HG03378 (cell line): ENCODE measurements around the gene CYFIP1.

Source experiments
- ATAC-seq: cut with Tn5 transposase; IDR thresholded peaks from one replicate; pipeline ENCODE4 v1.9.1; 2021; ENCODE audit warnings: mild to moderate bottlenecking, moderate library complexity; ENCODE audit not compliant: unreplicated experiment

CYFIP1 gene

DNA sequence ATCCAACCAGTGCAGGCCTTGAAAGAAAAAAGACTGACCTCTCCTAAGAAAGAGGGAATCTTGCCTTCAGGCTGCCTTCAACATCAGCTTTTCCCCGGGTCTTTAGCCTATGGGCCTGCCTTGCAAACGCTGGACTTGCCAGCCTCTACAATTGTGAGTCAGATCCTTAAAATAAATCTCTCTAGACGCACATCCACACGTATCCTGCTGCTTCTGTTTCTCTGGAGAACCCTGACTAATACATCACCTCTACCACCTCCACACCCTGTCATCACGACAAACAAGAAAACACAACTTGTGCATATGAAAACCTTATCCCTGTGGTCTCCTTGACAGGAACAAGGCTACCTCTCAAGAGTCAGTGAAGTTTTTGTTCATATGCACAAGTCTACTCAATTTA lies 11.8 kb downstream of the CYFIP1 start:
- no peak for ATAC-seq

DNA sequence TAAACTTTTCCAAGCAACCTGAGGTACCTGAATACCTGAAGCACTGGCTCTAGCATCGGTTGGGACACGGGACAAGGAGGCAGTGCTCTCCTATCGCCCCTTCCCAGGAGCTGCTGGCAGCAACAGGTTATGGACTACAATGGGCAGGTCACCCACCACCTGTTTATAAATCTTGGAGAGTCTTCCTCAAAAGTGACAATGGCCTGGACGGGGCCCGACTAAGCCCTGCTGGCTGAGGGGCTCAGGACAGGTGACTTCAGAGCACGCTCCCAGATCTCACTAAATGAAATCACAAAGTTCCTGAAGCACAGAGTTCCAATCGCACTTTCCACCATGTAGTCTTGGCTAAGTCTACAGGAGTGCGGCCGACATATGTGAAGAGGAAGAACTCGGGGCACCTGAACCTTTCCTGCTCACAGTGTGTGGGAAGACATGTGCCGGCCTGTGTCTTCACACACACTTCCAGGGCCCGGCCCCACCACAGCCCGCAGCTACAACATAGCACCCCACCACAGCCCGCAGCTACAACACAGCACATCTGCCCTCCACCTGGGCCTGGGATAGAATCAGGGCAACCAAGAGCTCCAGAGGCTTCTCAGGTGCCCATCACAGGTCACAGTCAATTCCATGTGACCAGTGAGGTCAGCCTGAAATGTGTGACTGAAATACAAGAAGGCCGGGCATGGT lies 12.9 kb downstream of the CYFIP1 start:
- no peak for ATAC-seq

DNA sequence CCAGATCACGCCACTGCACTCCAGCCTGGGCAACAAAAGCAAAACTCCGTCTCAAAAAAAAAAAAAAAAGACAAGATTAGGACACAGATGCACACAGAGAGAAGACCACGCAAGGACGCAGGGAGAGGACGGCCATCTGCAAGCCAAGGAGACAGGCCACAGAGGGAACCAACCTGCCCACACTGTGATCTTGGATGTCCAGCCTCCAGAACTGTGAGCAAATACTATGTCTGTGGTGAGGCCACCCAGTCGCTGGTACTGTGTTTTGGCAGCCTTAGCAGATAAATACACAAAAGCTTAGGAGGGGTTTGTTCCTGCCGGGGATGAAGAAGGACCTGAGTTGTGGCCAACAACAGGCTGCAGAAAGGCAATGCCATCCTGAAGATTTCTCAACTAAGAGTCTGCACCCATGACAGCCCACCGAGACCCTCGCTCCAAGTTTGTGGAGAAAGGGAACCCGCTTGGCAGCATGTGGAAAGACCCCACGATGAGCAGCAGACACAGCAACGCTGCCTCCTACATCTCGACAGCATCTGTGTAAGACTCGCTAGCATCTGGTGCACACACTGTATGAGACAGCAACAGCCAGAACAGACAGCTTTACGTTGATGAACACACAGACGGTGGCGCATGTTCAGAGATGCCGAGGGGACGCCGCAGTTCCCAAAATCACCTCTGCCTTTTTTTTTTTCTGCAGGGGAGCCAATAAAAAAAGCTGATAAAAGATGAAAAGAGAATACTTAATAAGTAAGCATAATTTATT lies 13.7 kb downstream of the CYFIP1 start:
- no peak for ATAC-seq

DNA sequence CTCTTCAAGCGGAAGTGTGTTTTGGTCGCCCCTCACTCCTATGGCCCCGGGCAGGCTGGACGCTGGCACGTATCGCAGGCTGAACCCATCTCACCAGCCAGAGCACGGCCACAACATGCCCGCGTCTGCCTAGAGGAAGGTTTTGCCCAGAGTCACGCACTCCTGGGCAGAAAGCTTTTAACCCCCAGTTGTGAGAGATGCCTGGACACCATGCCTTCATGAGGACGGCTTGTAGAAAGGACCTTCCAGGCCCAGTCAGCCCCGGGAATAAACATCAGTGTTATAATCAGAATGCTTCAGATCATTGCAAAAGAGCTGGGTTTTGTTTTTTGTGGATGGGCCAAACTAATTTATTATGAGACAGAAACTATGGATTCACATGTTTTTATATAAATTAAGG lies 16.5 kb downstream of the CYFIP1 start:
- ATAC-seq = no peak

DNA sequence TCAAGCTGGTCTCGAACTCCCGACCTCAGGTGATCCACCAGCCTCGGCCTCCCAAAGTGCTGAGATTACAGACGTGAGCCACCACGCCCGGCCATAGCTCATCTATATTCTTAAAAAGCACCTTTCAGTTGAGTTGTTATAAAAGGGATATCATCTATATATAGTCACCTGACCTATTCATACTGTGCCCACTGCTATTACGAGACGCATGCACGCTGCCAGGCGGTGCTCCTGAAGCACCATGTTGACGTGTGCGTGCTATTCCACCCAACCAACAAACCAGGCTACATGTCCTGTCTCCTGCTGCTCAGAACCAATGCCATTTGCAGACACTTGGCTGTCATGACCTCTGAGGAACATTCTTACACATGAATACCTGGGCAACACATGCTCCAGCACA lies 17.6 kb downstream of the CYFIP1 start:
- ATAC-seq = no peak

DNA sequence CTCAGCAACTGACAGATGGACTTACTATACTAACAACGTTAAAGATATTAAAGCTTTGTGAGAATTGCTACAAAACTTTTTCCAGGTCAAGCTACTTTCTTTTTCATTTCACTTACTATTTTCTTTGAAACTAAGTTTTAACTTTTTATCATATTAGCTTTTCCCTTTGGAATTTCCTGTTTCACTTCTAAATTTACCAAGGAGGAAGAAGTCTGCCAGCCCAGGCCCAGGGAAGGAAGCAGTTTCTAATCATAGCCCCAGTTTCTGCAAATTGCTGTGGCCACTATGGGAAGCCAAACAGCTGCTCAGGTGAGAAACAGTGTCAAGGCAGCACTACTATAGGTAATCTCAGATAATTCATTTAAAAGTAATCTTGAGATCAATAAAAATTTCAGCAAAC lies 18.4 kb downstream of the CYFIP1 start:
- no peak for ATAC-seq

DNA sequence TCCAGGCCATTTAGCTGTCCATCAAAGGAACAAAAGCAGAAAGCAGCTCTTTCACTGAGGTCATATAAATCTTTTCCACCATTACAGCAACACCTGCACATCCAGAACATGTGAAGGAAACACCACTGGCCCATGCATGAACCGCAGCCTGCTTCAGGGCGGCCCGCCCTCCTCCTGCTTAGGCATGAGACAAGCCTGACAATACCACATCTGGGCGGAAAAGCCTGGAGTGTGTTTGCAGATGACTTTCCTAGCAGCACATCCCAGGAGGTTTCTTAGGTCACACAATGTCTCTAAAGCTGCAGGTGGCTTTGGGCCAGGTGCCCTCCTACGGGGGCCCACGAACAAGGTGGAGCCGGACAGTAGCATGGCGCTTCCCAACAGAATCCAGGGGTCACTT lies 19.6 kb downstream of the CYFIP1 start:
- ATAC-seq = no peak

DNA sequence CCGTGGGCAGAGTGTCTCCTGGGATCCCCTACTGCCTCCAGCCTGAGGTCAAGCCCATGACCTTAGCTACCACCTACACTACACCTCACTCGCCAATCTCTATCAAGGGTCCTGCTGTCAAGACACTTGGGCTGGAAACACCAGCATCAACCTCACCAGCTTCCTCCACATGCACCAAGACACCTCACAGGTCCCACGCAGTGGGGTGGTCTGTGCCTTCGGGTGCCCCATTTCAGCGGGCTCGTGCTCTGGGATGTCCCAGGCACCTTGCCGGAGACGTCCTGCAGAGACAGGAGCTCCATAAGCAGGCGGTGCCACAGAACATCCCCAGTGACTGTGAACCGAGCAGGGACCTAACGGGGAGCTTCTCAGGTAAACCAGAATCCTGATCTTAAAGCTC lies 20.0 kb downstream of the CYFIP1 start:
- ATAC-seq = no peak

DNA sequence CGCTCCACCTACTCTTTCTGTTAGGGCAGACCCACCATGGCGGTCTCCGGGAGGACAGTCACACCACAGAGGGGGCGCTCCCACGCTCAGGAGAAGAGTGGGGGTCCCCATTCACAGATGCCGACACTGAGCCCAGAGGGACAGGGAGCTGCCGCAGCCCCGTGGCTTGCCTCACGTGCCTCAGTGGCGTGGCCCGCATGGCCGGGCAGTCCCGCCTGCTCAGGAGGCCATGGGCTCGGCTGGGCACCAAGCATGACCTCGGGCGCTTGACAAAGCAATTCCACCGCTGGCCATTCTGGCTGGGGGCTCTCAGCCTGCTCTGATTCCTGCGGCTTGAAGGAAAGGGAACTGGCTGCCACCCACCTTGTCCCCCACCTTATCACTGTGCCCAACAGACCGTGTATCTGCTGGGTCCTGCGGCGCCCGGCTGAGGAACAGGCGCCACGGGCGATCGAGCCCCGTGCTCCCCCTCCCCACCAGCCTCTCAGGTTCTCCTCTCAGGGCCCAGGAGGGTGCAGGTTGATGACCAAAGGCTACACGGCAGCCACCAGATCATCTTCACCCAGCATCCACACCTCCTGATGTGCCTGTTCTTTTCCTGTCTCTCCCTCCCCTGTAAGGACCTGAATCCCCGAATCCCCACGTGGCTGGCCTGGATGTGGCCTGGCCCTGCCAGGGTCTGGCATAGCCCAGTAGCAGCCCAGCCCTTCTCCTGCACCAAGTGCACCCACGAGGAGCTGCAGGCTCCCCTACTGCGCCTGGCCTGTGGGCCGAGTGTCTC lies 20.7 kb downstream of the CYFIP1 start:
- no peak for ATAC-seq

DNA sequence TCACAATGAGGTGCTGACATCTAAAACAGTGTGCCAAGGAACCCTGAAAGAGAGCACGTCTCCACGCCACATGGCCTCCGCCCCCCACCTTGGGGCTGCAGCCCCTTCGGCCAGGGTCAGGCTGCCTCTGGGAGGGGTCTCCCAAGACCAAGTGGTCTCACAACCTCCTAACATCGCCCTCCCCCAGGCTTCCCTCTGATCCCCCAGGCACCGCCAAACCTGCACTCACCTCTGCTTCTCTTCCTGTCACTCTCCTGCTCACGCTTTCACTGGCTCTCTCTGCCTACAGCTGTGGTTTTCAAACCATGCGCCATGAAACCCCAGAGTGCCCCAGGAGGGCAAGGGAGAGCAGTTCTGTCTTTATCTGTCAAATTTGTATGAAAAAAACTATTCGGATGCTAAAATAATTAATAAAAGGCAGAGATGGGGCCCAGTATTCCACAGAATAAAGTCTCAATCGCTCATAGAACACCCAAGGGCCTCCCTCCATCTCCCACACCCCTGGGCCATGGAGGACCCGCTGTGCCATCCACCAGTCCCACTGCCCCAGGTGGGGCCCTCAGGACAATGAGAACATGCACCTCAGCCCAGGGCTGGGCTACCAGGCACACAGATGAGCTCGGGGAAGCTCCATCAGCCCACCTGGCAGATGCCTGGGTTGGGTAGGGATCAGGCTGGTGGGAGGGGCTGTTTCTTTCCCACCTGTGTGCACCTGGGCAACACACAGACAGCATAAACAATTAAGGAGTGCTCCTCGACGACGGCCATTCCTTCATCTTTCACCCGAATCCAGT lies 21.5 kb downstream of the CYFIP1 start:
- peak; percentile 48 for ATAC-seq

DNA sequence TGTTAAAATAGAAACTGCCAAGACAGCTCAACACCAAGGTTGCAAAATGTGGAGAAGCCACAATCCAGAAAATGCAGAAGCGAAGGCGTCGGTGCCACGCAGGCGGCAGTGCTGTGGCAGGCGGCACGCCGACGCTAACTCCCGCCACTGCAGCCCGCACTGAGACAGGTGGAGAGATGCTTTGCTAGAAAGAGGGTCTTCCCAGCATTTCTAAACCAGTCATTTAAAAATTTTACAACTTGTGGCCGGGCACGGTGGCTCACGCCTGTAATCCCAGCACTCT lies 23.2 kb downstream of the CYFIP1 start:
- no peak for ATAC-seq

DNA sequence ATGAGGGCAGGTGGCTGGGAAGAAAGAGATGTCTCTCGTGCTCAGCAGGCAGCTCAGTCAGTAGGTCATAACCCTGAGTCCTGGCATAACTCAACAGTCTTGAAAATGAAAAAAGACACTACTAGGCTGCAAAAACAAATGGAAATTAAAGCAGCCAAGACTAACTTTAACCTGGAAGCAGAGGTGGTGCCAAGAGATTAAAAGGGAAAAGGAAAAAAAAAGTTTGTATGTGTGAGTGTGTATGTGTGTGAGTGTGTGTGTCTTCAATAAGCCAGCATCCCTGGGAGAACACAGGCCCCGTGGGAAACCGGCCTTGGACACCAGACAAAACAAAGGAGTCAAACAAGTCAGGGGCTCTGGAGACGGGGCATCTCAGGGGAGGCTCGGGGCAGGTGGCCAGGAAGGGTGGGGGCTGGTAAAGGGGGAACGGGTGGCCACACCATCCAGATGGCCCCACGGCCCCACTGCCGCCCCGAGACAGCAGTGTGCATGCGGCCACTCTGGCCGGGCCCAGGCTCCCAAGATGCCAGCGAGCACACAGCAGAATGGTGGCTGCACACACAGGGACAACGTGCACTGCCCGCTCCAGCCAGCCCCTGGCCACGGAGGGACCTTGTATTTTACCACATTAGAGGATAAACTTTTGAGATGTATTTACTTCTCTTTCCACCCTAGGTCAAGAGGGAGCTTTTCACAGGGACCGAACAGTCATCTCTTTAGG lies 23.8 kb downstream of the CYFIP1 start:
- ATAC-seq = no peak

DNA sequence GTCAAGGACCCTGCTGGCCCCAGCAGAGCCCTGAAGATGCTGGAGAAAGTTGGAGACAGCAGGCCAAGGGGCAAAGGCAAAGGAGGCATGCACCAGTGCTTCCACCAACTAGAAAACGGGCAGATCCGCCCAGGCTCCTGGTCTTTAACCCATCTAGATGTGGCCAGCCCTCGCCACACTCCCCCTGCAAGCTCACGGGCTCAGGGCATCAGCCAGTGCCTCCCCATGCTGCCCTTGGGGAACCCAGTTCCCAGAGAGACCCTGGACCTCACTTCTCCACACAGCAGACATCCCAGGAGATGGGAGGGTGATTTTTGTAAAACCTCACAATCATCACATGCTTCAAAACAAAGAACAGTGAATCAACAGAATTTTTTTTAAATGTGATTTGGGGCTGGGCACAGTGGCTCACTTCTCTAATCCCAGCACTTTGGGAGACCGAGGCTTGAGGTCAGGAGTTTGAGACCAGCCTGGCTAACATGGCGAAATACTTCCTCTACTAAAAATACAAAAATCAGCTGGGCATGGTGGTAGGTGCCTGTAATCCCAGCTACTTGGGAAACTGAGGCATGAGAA lies 24.5 kb downstream of the CYFIP1 start:
- no peak for ATAC-seq

DNA sequence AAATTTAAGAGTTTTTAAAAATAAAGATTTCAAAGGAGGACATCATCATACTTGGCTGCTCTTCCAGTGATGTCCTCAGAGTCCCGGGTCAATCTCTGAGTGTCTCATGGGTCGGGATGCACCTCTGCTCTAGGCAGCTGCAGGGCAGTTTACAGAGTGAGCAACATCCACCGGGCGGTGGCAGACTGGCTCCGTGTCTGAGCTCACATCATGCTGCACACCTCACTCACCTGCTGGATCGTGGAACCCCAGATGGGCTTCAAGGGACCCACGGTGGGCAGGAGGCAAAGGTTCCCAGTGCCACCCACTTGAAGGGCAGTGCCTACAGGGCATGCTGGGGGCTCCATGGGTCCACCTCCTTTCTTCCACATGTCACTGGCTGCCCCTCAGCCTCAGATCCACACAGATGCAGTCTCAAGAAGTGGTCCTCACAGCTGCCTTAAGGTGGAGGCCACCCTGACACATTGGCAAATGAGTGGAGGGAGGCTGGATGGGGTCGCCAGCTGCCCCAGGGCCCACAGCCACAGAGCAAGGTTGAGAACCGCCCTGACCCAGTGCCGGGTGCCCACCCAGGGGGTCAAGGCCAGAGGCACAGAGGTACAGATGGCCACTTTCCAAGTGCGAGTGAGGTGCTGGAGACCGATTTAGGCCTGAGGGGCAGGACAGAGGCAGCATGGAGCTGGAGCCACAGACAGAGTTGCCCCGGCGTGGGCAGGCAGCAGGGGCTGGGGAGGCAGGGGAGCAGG lies 25.2 kb downstream of the CYFIP1 start:
- ATAC-seq = no peak

DNA sequence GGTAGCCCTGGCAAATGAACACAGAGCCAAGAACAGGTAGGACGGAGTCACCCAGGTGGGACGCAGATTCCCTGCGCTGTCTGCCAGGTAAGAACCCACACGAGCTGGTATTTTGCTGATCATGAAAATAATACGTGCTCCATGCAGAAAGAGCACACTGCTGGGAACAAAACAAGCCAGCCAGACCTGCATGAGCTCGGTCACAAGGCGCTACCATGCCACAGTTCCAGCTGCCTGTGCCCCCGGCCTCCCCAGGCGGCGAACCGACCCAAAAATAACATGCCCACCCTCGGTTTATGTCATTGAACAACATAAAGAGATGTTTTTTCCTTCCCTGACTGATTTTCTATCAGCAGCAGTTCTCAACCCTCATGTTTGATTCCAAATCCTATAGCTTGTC lies 25.8 kb downstream of the CYFIP1 start:
- ATAC-seq = no peak

DNA sequence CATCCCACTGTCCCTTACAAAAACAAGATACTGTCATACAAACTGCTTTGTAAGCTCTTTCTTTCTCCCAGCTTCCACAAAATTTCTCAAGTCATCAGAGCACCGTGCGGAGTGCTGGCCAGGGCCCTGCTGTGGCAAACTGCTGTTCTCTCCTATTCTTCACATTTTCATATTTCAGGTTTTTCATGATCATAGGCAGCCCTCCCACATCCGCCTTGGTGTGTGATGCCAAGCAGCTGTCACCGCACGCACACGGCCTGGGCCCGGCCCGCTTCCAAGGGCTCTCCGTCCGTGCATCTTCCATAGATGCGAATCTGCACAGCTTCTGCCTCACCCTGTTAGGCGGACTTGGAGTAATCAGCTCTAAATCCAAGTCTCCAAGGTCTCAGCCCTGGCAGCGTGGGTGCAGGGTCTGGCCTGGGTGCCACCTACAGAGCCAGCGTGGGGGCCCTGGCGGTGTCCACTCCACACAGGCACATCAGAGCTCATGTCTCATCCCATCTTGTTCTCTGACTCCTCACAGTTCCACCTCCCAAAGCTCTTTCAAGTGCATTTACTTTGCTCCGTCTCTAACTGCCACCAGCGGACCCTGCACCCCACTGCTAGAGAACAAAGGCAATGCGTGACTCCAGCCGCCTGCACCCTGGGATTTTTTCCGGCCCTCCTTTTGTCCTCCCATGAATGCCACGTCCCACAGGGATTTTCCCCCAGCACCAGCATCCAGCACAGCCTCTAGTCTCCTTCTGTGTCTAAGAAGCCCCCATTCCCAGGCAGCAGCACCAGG lies 27.2 kb downstream of the CYFIP1 start:
- no peak for ATAC-seq

DNA sequence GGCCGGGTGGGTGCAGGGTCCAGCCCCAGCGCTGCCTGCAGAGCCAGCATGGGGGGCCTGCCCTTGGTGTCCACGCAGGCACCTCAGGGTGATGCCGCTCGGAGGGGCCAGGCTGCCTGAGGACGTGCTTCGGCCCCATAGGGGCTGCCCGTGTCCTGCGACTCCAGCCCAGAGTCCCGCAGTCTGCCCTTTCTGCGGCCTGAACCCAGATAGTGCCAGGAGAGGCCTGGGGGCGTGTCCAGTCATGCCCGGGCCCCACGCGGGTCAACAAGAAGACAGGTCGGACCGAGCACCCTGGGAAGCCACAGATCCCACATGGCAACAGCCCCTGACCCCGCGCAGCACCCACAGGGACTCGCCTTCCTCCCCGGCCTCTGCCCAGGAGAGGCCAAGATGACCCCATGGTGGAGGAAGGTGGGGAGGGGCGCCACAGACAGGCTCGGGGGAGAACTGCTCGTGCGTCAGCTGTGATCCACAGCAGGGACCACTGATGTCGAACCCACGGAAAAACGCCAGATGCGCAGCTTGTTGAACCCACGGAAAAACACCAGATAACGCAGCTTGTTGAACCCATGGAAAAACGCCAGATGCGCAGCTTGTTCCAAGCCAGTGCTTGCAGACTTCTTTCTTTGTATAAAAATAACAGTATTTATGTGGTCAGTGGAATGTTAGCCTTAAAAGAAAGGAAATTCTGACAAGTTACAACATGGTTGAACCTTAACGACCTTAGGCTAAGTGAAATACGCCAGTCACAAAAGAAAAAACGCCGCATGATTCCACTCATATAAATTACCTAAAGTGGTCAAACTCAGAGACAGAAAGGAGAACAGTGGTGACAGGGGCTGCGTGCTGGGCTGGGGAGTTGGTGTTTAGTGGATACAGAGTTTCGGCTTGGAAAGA lies 28.5 kb downstream of the CYFIP1 start:
- ATAC-seq = no peak

DNA sequence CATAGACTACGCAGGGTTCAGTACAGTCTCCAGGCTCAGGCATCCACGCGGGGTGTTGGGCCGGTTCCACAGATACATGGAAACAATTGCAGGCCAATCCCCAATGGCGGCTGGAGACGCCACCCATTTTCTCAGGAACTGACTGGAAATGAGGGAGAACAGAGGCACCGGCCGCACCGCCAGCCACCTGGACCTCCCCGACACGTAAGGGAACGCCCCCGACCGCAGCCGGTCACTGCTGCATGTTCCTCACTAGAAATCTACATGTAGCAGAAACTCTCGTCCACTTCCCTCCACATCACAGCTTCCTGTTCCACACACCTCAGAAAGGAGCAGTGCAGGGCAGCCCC lies 29.2 kb downstream of the CYFIP1 start:
- no peak for ATAC-seq
